Cardiac atrium fibroblast (primary cell): Measurements from ENCODE around the gene BLTP3A. TPM values are rescaled to one million over a fixed set of nuclear protein-coding genes. Genes with fewer than 3 reads are reported as not detected.

Source experiments
- total RNA-seq: library from RNA; depleted of rRNA; stranded (reverse); fragments of >200 nt; gene quantifications from 2 replicates; pipeline ENCODE4 v1.2.3, GENCODE V29; 2015

BLTP3A gene, protein sequence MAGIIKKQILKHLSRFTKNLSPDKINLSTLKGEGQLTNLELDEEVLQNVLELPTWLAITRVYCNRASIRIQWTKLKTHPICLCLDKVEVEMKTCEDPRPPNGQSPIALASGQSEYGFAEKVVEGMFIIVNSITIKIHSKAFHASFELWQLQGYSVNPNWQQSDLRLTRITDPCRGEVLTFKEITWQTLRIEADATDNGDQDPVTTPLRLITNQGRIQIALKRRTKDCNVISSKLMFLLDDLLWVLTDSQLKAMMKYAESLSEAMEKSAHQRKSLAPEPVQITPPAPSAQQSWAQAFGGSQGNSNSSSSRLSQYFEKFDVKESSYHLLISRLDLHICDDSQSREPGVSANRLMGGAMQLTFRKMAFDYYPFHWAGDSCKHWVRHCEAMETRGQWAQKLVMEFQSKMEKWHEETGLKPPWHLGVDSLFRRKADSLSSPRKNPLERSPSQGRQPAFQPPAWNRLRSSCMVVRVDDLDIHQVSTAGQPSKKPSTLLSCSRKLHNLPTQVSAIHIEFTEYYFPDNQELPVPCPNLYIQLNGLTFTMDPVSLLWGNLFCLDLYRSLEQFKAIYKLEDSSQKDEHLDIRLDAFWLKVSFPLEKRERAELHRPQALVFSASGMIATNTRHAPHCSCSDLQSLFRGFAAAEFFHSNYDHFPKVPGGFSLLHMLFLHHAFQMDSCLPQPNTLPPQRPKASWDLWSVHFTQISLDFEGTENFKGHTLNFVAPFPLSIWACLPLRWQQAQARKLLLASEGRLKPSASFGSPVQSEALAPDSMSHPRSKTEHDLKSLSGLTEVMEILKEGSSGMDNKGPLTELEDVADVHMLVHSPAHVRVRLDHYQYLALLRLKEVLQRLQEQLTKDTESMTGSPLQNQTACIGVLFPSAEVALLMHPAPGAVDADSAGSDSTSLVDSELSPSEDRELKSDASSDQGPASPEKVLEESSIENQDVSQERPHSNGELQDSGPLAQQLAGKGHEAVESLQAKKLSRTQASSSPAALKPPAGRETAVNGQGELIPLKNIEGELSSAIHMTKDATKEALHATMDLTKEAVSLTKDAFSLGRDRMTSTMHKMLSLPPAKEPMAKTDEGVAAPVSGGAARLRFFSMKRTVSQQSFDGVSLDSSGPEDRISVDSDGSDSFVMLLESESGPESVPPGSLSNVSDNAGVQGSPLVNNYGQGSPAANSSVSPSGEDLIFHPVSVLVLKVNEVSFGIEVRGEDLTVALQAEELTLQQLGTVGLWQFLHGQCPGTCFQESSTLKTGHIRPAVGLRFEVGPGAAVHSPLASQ (N-terminal part only)
- 2.9 and 3.6 TPM in 2 replicates for total RNA-seq

DNA sequence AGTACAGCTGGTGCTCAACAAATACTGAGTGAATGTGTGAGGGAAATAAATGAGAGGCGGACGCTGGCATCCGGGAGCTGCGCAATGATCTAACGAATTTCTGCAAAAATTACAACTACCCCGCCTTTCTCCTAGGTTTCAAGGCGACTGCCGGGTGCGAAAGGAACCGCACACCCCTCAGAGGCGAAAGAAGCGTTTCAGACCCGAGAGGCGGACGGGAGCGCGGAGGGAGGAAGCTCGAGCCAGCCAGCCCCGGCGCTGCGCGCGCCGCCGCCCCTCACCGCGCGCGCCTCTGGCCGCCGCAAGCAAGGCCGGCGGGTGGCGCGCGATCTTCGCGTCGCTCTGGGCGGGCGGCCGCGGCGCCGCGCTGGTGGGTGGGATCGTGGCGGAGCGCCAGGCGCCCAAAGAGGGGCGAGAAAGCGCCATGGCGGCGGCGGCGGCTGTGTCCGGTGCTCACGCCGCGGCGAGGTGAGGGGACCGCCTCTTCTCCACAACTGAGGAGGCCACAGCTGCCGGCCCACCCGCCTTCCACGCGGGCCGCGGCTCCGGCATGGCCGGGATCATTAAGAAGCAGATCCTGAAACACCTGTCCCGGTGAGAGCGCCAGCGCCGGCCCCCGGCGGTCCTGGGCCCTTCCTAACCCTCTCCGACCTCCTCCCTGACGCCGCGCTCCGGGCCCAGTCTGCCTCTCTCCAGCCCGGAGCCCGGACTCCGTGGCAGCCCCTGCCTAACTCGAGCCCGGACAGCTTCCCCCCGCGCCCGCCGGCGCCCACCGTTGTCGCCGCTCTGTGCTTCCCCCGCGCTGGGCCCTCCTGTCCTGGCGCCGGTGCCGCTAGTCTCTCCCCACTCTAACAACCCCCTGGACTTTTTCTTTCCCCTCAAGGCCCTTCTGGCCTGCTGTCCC lies at the start of gene BLTP3A:
TSS of gene BLTP3A (plus strand) at position 383 of the 904 bp plus-strand sequence. CDS start at position 551, 168 bp downstream.

Other genes with a start within 250 kb of the BLTP3A start
- not detected in 2 replicates for gene SPDEF, start 235.8 kb upstream of the BLTP3A start, total RNA-seq
- gene ILRUN, start 95.3 kb upstream of the BLTP3A start, total RNA-seq, result 30.9 and 34.8 TPM in 2 replicates
- gene SNRPC, start 34.6 kb upstream of the BLTP3A start, total RNA-seq, result 86.2 and 89.5 TPM in 2 replicates
- 16.7 and 28.3 TPM in 2 replicates for gene TAF11, start 96.0 kb downstream of the BLTP3A start, total RNA-seq
- 4.3 and 8.6 TPM in 2 replicates for gene ANKS1A, start 97.2 kb downstream of the BLTP3A start, total RNA-seq